Activated CD4-positive, alpha-beta T cell treated with anti-CD3 and anti-CD28 coated beads, Interleukin-2, amount 50 U/mL, for 48 hours (primary cell): ENCODE data around the gene SLC1A2.

Experiments
- DNase-seq, 2 experiments: peaks; one replicate each; pipeline ENCODE4 v3.0.0-alpha.2; 2020

The SLC1A2 gene

GRCh38 chr11:35265755-35266454 lies 153.5 kb downstream of the SLC1A2 start:
- no peak for DNase-seq

GRCh38 chr11:35262735-35263134 lies 156.6 kb downstream of the SLC1A2 start:
- no peak for DNase-seq

- DNase-seq = no peak
Observed at GRCh38 chr11:35262056-35262455, 157.3 kb downstream of the SLC1A2 start.

GRCh38 chr11:35261197-35261596 lies 158.2 kb downstream of the SLC1A2 start:
- DNase-seq = no peak

GRCh38 chr11:35260342-35260985 lies 158.9 kb downstream of the SLC1A2 start:
- DNase-seq = no peak

DNA sequence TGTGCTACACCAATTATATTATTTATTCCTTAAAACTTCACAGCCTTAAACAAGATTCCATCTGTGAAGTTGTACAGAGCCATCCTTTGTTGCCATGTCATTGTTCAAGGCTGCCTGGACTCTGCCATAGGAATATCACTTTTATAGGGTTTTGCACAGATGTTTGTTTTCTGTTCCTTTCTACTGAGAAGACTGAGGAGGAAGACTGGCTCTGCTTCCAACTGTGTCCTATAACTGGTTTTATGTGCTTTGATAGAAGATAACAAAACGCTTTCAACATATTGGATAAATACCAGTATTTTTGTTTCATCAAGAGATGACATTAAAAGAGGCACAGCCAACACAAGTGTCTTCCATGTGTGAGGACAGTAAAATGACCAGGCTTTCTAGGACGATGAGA lies 159.8 kb downstream of the SLC1A2 start:
- DNase-seq = no peak

GRCh38 chr11:35257281-35257680 lies 162.1 kb downstream of the SLC1A2 start:
- no peak for DNase-seq

DNA sequence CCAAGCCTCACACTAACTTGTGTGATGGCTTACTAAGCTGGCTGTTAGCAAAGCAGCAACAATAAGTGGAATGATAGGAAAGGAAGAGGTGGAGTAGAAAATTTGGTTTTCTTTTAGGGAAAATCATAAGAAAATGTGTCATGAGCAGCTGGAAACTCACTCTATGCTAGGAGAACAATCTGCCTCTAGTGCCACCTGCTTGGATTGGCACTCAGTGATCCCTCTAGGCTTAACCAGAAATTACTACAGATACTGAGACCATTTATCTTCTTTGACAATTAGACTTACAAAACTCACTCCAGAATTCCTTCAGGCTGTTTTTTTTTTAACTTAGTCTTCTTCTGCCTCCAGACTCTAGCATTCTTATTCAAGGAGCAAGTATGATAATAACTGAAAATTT lies 163.1 kb downstream of the SLC1A2 start:
- no peak for DNase-seq

- DNase-seq = no peak
Observed at GRCh38 chr11:35255514-35255913, 163.8 kb downstream of the SLC1A2 start.

- no peak for DNase-seq
Observed at GRCh38 chr11:35253237-35253636, 166.1 kb downstream of the SLC1A2 start.

- DNase-seq = no peak
Observed at GRCh38 chr11:35250621-35251020, 168.7 kb downstream of the SLC1A2 start.

DNA sequence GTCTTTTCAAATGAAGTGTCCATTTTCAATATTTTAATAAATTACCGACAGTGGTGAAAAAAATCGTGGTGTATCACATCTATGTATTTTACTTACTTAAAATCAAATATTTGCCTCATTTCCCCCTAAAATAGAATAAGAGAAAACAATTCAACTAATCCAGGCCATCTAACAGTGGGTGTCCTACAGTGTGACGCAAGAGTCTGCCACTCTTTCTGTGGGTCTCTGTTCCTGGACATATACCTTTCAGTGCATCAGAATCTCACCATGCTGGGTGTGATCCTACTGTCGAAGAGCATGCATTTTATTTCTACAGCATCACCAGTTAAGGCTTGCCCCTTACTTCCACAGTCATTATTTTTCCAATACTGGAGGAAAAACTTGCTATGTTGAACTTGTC lies 169.2 kb downstream of the SLC1A2 start:
- DNase-seq = no peak

DNA sequence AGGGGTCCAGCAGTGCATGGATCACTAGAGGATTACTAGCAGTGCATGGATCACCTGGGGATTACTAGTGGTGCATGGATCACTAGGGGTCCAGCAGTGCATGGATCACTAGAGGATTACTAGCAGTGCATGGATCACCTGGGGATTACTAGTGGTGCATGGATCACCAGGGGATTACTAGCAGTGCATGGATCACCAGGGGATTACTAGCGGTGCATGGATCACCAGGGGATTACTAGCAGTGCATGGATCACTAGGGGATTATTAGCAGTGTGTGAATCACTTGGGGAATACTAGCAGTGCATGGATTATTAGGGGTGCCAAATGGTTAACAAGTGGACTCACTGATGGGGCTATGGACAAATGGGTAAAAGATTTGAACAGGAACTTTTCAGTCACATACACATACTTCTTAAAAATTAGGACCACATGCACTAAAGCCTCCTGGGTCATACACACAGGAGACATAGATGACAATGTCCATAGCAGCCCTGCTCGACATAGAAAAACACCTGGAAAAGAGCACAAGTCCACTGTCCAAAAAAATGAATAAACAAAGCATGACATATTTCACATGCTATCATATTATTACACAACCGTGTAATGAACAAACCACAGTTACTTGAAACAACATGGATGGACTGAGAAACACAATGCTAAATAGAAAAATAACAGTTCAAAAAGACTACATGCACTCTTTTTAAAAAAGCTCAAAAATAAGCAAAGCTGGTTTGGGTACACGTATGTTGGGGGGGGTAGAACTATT lies 170.6 kb downstream of the SLC1A2 start:
- no peak for DNase-seq

- DNase-seq = no peak
Observed at GRCh38 chr11:35247863-35248262, 171.5 kb downstream of the SLC1A2 start.

- peak; percentile 19 to 27 for DNase-seq
Observed at GRCh38 chr11:35247428-35247827, 171.9 kb downstream of the SLC1A2 start.

GRCh38 chr11:35246745-35247144 lies 172.6 kb downstream of the SLC1A2 start:
- DNase-seq = no peak

- no peak for DNase-seq
Observed at GRCh38 chr11:35245786-35246185, 173.6 kb downstream of the SLC1A2 start.

DNA sequence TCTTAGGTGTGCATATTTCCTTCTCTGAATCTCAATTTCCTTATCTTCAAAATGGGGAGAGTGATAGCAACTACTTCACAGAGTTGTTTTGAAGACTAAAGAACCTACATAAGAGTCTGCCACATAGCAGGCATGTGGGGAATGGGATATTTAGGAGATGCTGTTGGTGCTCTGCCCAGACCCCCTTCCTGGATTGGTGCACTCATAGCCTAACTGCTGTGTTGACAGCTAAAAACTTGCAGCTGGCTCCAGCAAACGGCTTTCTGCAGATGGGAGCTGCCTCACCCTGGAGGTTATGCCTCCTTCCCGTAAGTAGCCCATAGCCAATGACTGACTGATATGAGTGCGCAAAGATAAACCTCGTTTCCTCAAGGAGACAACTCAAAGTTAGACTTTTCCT lies 174.3 kb downstream of the SLC1A2 start:
- DNase-seq = no peak

DNA sequence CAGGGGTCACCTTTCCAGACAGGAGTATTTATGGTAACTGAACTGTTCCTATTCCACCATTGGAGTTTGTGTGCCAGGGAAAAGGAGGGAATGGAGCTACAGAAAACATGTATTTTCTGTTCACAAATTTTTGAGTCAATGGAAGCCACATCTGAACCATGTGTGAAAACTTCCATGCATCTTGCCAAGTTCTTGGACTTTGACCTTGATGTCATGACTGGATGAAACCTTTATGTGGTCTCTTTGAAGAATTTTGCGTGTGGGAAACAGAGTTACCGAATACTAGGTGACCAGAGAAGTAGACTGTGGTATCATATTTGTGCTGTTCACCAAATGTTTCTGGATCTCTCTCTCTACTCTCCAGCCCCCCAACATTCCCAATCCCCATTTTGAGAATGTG lies 175.6 kb downstream of the SLC1A2 start:
- DNase-seq = no peak

DNA sequence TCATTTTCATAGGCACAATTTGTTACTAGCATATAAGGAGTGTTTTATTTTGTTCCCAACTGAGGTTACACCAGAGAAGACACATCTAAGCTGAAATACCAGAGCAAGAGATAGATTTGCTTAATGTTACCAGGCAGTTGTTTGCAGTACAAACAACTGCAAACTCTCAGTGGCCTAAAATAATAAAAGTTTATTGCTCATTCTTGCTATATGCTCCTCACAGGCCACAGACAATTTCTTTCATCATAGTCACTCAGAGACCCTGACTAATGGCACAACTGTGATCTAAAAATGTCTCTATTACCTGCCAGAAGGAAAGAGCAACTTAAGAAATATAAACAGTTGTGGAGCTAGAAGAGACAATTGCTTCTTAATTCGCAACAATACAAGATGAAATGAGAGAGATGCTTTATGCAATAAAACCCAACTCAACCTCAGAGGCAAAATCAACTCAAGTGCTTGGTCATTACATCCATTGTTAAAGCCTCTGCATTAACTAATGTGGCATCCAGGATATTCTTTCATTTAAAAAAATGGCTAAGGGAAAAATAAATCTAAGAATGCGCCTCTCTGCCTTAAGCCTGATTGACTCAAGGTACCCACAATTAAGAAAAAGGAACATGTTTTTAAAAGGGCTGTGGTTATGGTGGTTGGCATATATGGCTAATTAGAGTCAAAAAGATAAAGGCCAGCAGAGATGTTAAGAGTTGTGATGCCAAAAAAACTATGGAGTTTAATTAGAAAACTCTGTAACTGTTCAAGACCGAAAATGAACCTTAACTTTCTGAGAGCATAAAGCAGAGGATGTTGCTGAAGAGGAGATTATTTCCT lies 176.7 kb downstream of the SLC1A2 start:
- no peak for DNase-seq

DNA sequence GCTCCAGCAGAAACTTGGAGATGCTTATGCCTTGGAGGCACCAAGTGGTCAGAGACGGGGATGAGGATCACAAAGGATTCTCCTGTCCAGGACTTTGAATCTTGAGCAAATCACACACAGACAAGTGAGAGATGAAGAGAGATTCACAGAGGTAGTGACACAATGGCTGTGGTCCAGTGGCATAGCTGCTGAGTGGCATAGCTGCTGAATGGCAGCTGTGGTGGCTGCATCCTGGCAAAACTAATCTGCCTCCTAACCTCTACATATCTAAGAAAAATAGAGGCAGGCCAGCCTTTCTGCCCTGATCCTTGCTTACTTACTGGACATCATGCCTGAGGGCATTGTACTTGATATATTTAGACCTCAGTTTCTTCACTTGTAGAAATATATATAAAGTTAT lies 177.8 kb downstream of the SLC1A2 start:
- no peak for DNase-seq

GRCh38 chr11:35241083-35241482 lies 178.3 kb downstream of the SLC1A2 start:
- no peak for DNase-seq

DNA sequence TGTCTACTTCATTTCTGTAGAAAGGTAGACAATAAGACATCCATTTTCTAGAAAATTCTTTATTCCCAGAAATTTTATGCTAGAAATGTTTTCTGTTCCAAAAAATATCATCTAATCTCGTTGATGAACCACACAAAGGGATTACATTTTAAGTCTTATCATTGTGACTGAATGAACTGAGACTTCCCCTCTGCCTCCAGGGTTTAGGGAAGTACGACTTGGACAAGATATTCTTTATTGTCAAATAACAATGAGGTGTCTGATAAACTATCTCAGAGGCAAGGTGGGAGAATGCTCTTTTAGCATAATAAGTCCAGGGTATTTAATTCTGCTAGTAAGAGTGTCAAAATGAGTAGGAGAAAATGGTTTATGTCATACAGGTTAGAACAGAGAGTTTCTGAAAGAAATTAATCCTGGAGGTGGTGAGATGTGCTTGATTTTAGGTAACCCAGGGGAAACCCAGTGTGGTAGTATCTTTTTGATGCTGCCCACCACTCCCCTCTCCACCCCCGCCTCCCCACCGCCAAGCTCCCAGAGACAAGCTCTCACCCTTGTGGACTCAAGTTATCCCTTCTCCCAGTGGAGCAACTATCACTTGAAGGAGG lies 179.8 kb downstream of the SLC1A2 start:
- no peak for DNase-seq
